ENCODE measurements around the gene SRRD.

GRCh38 chr22:26474682-26475081 lies 9.0 kb upstream of the SRRD start:
- TF ChIP-seq POLR2A (IDR thresholded peaks at IDR 0.05; ENCODE audit: control extremely low read depth in 1 of 2, low read depth in 2 of 2, low read length in 2 of 2) (no peak), CTCF (IDR thresholded peaks at IDR 0.05; ENCODE audit: control extremely low read depth in 1 of 3, insufficient read depth in 1 of 3, low read depth in 1 of 3, low read length in 3 of 3) (no peak), MAX (IDR thresholded peaks at IDR 0.05) (no peak), POU5F1 (IDR thresholded peaks at IDR 0.05; ENCODE audit: low read depth, low read length) (no peak), EP300 (IDR thresholded peaks at IDR 0.05; ENCODE audit: borderline replicate concordance in 1 of 2, low read depth in 2 of 2, low read length in 2 of 2) (no peak), EZH2 (IDR thresholded peaks at IDR 0.05; ENCODE audit: low read depth, low read length, severe bottlenecking) (no peak), ATF2 (IDR thresholded peaks at IDR 0.05; ENCODE audit: low read length) (no peak), POLR2AphosphoS5 (IDR thresholded peaks at IDR 0.05; ENCODE audit: low read depth, low read length) (no peak), USF2 (IDR thresholded peaks at IDR 0.05; ENCODE audit: low read length) (no peak), TCF12 (IDR thresholded peaks at IDR 0.05; ENCODE audit: low read depth, low read length) (no peak), RAD21 (IDR thresholded peaks at IDR 0.05 in 1 of 2, conservative IDR thresholded peaks at IDR 0.05 in 1 of 2; ENCODE audit: low read depth in 2 of 2, low read length in 2 of 2) (no peak), JUN (IDR thresholded peaks at IDR 0.05; ENCODE audit: low read depth, low read length) (no peak)
